ENCODE results near the gene PEX11B. TPM values are rescaled to one million over a fixed set of nuclear protein-coding genes. Genes with fewer than 3 reads are reported as not detected.

Gene PEX11B
- total RNA-seq (2014; rRNA removed; shearing (Covaris generic)) = 10.5 and 11.1 TPM in 2 replicates

GRCh38 chr1:145918144-145918991, at the start of gene PEX11B:
PEX11B (minus strand) TSS chr1:145918717; CDS start chr1:145918688, 29 bp downstream.
- DNase-seq (ENCODE audit: low spot score) = peak; percentile 91

- no peak for DNase-seq (ENCODE audit: low spot score)
These were observed 48.8 kb upstream of the PEX11B start for GRCh38 chr1:145967288-145967687.

GRCh38 chr1:145965119-145965744, 46.7 kb upstream of the PEX11B start:
- no peak for DNase-seq (ENCODE audit: low spot score)

GRCh38 chr1:145964328-145965118, 46.0 kb upstream of the PEX11B start, which contains the start of the genes ANKRD34A and POLR3GL:
ANKRD34A (minus strand) TSS chr1:145964575; CDS start chr1:145961759, 2,816 bp downstream.
POLR3GL (plus strand) TSS chr1:145964690; CDS start chr1:145974866, 10,176 bp downstream.
- peak; percentile 93 for DNase-seq (ENCODE audit: low spot score)

GRCh38 chr1:145963265-145964019, 44.9 kb upstream of the PEX11B start:
- peak; percentile 51 for DNase-seq (ENCODE audit: low spot score)

GRCh38 chr1:145962157-145963102, 43.9 kb upstream of the PEX11B start:
- no peak for DNase-seq (ENCODE audit: low spot score)

- no peak for DNase-seq (ENCODE audit: low spot score)
These were observed 43.1 kb upstream of the PEX11B start for GRCh38 chr1:145961425-145962156.

GRCh38 chr1:145961109-145961424, 42.5 kb upstream of the PEX11B start:
- DNase-seq (ENCODE audit: low spot score) = no peak

GRCh38 chr1:145960468-145961108, 42.1 kb upstream of the PEX11B start:
- DNase-seq (ENCODE audit: low spot score) = peak; percentile 36

GRCh38 chr1:145959957-145960467, 41.5 kb upstream of the PEX11B start:
- DNase-seq (ENCODE audit: low spot score) = no peak

GRCh38 chr1:145959333-145959732, 40.8 kb upstream of the PEX11B start:
- no peak for DNase-seq (ENCODE audit: low spot score)

- no peak for DNase-seq (ENCODE audit: low spot score)
These were observed 40.2 kb upstream of the PEX11B start for GRCh38 chr1:145958734-145959133.

- peak; percentile 97 for DNase-seq (ENCODE audit: low spot score)
These were observed 39.2 kb upstream of the PEX11B start, which contains the start of gene LIX1L for GRCh38 chr1:145957443-145958319. LIX1L (minus strand) TSS chr1:145958017; CDS start chr1:145957927, 90 bp downstream.

GRCh38 chr1:145956781-145957442, 38.4 kb upstream of the PEX11B start:
- peak; percentile 27 for DNase-seq (ENCODE audit: low spot score)

GRCh38 chr1:145956361-145956760, 37.8 kb upstream of the PEX11B start:
- no peak for DNase-seq (ENCODE audit: low spot score)

GRCh38 chr1:145955436-145955835, 36.9 kb upstream of the PEX11B start:
- no peak for DNase-seq (ENCODE audit: low spot score)

GRCh38 chr1:145953861-145954260, 35.3 kb upstream of the PEX11B start:
- no peak for DNase-seq (ENCODE audit: low spot score)
